Ishikawa (cell line): Measurements from ENCODE around the gene JMJD8.
A peak's percentile ranks its signal among the peaks of the same experiment; 100 is the strongest.

Experiments
- CEBPB ChIP-seq: IDR thresholded peaks from 2 replicates; pipeline ENCODE4 v1.6.1; 2012
- CREB1 ChIP-seq: IDR thresholded peaks from 2 replicates; pipeline ENCODE4 v1.6.1; 2012; ENCODE audit warnings: low read depth
- EGR1 ChIP-seq: IDR thresholded peaks from 2 replicates; pipeline ENCODE4 v1.6.1; 2012
- EP300 ChIP-seq: IDR thresholded peaks from 2 replicates; pipeline ENCODE4 v1.6.1; 2012; ENCODE audit warnings: borderline replicate concordance
- FOXM1 ChIP-seq: IDR thresholded peaks from 2 replicates; pipeline ENCODE4 v1.6.1; 2012; ENCODE audit warnings: low read depth, borderline replicate concordance
- MAX ChIP-seq: IDR thresholded peaks from 2 replicates; pipeline ENCODE4 v1.6.1; 2012
- NFIC ChIP-seq: IDR thresholded peaks from 2 replicates; pipeline ENCODE4 v1.6.1; 2012
- RAD21 ChIP-seq: IDR thresholded peaks from 2 replicates; pipeline ENCODE4 v1.6.1; 2012; ENCODE audit warnings: low read depth
- TAF1 ChIP-seq: IDR thresholded peaks from 2 replicates; pipeline ENCODE4 v1.6.1; 2012; ENCODE audit warnings: low read depth, mild to moderate bottlenecking
- TCF12 ChIP-seq: IDR thresholded peaks from 2 replicates; pipeline ENCODE4 v1.6.1; 2012; ENCODE audit warnings: low read depth
- TEAD4 ChIP-seq: IDR thresholded peaks from 2 replicates; pipeline ENCODE4 v1.6.1; 2012
- YY1 ChIP-seq: IDR thresholded peaks from 2 replicates; pipeline ENCODE4 v1.6.1; 2012; ENCODE audit warnings: low read depth
- ZBTB7A ChIP-seq: IDR thresholded peaks from 2 replicates; pipeline ENCODE4 v1.6.1; 2012; ENCODE audit warnings: low read depth
- TF ChIP-seq, protein P1 (sequence below): IDR thresholded peaks from 2 replicates; pipeline ENCODE4 v1.6.1; 2012; ENCODE audit warnings: low read depth, mild to moderate bottlenecking
- TF ChIP-seq, protein P2 (sequence below): IDR thresholded peaks from 2 replicates; pipeline ENCODE4 v1.6.1; 2012

The JMJD8 gene

DNA sequence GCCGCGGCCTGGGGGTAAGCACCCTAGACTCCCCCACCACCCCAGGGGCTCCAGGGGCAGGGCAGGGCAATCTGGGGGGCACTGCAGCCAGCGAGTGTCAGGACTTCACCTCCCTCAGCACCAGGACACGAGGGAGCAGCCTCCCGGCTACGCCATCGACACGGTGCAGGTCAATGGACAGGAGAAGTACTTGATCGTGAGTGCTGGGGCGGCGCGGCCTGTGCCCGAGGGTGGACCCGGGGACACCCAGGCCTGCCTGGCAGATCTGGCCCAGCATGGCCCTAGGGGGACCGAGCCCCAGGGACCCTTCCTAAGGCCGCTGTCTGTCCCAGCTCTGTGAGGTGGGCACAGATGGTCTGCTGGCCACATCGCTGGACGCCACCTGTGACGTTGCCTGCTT is 11.8 kb downstream of the JMJD8 start:
- TF ChIP-seq, protein P1, sequence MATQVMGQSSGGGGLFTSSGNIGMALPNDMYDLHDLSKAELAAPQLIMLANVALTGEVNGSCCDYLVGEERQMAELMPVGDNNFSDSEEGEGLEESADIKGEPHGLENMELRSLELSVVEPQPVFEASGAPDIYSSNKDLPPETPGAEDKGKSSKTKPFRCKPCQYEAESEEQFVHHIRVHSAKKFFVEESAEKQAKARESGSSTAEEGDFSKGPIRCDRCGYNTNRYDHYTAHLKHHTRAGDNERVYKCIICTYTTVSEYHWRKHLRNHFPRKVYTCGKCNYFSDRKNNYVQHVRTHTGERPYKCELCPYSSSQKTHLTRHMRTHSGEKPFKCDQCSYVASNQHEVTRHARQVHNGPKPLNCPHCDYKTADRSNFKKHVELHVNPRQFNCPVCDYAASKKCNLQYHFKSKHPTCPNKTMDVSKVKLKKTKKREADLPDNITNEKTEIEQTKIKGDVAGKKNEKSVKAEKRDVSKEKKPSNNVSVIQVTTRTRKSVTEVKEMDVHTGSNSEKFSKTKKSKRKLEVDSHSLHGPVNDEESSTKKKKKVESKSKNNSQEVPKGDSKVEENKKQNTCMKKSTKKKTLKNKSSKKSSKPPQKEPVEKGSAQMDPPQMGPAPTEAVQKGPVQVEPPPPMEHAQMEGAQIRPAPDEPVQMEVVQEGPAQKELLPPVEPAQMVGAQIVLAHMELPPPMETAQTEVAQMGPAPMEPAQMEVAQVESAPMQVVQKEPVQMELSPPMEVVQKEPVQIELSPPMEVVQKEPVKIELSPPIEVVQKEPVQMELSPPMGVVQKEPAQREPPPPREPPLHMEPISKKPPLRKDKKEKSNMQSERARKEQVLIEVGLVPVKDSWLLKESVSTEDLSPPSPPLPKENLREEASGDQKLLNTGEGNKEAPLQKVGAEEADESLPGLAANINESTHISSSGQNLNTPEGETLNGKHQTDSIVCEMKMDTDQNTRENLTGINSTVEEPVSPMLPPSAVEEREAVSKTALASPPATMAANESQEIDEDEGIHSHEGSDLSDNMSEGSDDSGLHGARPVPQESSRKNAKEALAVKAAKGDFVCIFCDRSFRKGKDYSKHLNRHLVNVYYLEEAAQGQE, result no peak
- TF ChIP-seq TCF12 (no peak), TAF1 (no peak), ZBTB7A (no peak), CEBPB (no peak), RAD21 (no peak), NFIC (no peak), EP300 (no peak), MAX (no peak), FOXM1 (no peak), CREB1 (no peak), TEAD4 (no peak)
- TF ChIP-seq, protein P2, sequence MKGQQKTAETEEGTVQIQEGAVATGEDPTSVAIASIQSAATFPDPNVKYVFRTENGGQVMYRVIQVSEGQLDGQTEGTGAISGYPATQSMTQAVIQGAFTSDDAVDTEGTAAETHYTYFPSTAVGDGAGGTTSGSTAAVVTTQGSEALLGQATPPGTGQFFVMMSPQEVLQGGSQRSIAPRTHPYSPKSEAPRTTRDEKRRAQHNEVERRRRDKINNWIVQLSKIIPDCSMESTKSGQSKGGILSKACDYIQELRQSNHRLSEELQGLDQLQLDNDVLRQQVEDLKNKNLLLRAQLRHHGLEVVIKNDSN, result no peak

DNA sequence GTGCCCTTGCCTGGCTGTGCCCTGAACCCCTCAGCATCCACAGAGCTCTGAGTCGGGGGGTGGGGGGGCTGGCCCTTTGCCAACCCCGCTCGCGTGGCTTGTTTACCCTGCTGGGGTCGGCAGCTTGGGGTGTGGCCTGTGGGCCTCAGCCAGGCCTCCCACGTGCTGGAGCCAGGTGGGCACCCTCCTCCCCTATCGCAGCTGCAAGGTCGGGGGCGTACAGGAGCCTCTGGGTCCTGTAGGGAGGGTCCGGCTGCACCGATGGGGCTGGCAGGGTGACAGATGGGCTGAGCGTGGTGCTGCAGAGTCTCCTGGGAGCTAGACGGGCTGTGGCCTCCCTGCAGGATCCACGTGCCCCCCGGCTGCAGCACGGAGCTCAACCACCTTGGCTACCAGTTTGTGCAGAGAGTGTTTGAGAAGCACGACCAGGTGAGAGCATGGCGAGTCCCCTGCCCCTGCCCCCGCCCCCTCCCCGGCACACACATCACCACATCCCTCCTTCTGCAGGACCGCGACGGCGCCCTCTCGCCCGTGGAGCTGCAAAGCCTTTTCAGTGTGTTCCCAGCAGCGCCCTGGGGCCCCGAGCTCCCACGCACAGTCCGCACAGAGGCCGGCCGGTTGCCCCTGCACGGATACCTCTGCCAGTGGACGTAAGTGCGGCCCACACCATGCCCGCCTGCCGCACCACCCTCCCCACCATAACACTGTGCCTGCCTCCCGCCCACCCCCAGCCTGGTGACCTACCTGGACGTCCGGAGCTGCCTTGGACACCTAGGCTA is 12.6 kb downstream of the JMJD8 start:
- TF ChIP-seq NFIC, result 0 out of 2 replicates have a peak, but pooled peaks have one; percentile 18
- TF ChIP-seq FOXM1, result no peak

DNA sequence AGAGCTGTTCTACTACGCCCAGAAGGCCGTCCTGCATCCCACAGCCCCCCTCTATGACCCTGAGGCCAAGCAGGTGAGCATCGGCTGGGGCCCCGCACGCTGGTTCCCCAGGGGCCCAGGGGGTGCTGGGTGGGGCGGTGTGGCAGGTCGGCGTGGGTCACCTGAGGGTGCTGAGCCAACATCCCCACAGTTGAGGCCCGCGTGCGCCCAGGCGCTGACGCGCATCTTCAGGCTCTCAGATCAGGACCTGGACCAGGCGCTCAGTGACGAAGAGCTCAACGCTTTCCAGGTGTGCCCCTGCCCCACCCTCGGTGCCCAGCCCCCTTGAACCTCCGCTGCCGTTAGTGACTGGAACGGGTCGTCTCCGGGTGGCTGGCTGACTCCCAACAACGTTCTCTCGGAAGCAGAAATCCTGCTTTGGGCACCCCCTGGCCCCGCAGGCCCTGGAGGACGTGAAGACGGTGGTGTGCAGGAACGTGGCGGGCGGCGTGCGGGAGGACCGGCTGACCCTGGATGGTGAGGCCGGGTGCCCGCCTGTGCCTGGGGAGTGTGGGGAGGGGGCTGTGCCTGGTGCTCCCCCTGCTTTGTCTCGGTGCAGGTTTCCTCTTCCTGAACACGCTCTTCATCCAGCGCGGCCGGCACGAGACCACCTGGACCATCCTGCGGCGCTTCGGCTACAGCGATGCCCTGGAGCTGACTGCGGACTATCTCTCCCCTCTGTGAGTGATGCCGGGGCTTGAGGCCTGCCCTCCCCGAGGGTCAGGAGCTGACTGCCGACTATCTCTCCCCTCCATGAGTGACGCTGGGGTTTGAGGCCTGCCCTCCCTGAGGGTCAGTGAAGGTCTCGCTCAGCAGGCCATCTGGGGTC is 13.4 kb downstream of the JMJD8 start:
- TF ChIP-seq ZBTB7A (no peak), FOXM1 (no peak), NFIC (no peak), EGR1 (no peak), TCF12 (no peak), YY1 (no peak), CREB1 (no peak), EP300 (no peak), CEBPB (no peak), TEAD4 (no peak), RAD21 (no peak), TAF1 (no peak), MAX (no peak)
- TF ChIP-seq, protein P2, result no peak
- TF ChIP-seq, protein P1, result no peak

- TF ChIP-seq FOXM1, result no peak
- no peak for TF ChIP-seq TAF1
- TF ChIP-seq TCF12, result no peak
- TF ChIP-seq ZBTB7A, result no peak
- TF ChIP-seq YY1, result no peak
- TF ChIP-seq MAX, result no peak
- TF ChIP-seq EGR1, result no peak
- no peak for TF ChIP-seq CREB1
- TF ChIP-seq RAD21, result no peak
- no peak for TF ChIP-seq CEBPB
- TF ChIP-seq, protein P2, result no peak
- TF ChIP-seq NFIC, result no peak
- TF ChIP-seq TEAD4, result no peak
Measured at GRCh38 chr16:669666-670065, 14.5 kb downstream of the JMJD8 start.
